WTC11 (cell line): ENCODE measurements around the gene ACTL8.

Experiments used
- ATF1 ChIP-seq: sonication (generic); formaldehyde crosslinking; IDR thresholded peaks from 2 replicates; pipeline ENCODE4 v1.8.1; 2023; ENCODE audit warnings: mild to moderate bottlenecking, moderate library complexity, missing genetic modification reagents
- ATF2 ChIP-seq: sonication (generic); formaldehyde crosslinking; IDR thresholded peaks from 2 replicates; pipeline ENCODE4 v1.8.1; 2022; ENCODE audit warnings: low read depth, missing genetic modification reagents, borderline replicate concordance
- ATF3 ChIP-seq: sonication (generic); formaldehyde crosslinking; conservative IDR thresholded peaks from 2 replicates; pipeline ENCODE4 v1.8.1; 2022; ENCODE audit warnings: mild to moderate bottlenecking, missing genetic modification reagents
- CTCF ChIP-seq: fragments of 200-600 bp; IDR thresholded peaks from 2 replicates; pipeline ENCODE4 v1.8.0; 2022; ENCODE audit warnings: antibody characterized with exemption
- FOXK1 ChIP-seq: sonication (generic); formaldehyde crosslinking; IDR thresholded peaks from 2 replicates; pipeline ENCODE4 v1.8.0; 2022; ENCODE audit warnings: mild to moderate bottlenecking, moderate library complexity, missing genetic modification reagents
- MXD4 ChIP-seq: fragments of 250-450 bp; sonication (Bioruptor Pico); IDR thresholded peaks from 2 replicates; pipeline ENCODE4 v1.8.0; 2021; ENCODE audit warnings: mild to moderate bottlenecking, moderate library complexity, borderline replicate concordance
- NFE2L1 ChIP-seq: sonication (generic); formaldehyde crosslinking; IDR thresholded peaks from 2 replicates; pipeline ENCODE4 v1.8.1; 2023; ENCODE audit warnings: missing genetic modification reagents
- OVOL2 ChIP-seq: fragments of 250-450 bp; sonication (Bioruptor Pico); IDR thresholded peaks from 2 replicates; pipeline ENCODE4 v1.9.0; 2021; ENCODE audit warnings: mild to moderate bottlenecking, borderline replicate concordance
- SP1 ChIP-seq: sonication (generic); formaldehyde crosslinking; conservative IDR thresholded peaks from 2 replicates; pipeline ENCODE4 v1.8.1; 2022; ENCODE audit warnings: missing genetic modification reagents
- TEAD4 ChIP-seq: sonication (generic); formaldehyde crosslinking; IDR thresholded peaks from 2 replicates; pipeline ENCODE4 v1.8.0; 2022; ENCODE audit warnings: mild to moderate bottlenecking, missing genetic modification reagents
- ZBTB21 ChIP-seq: sonication (generic); formaldehyde crosslinking; IDR thresholded peaks from 2 replicates; pipeline ENCODE4 v1.8.1; 2023; ENCODE audit warnings: mild to moderate bottlenecking, missing genetic modification reagents, borderline replicate concordance

GRCh38 chr1:17773591-17774326 lies 18.6 kb downstream of the ACTL8 start:
- TF ChIP-seq ATF3 (CRISPR knock-in tag) (no peak), CTCF (no peak), ZBTB21 (CRISPR knock-in tag) (no peak), OVOL2 (CRISPR knock-in tag) (no peak), TEAD4 (CRISPR knock-in tag) (no peak), ATF1 (CRISPR knock-in tag) (no peak), MXD4 (CRISPR knock-in tag) (no peak), FOXK1 (no peak), NFE2L1 (CRISPR knock-in tag) (no peak), ATF2 (no peak), SP1 (CRISPR knock-in tag) (no peak)
